ENCODE measurements around the gene TTC6. TPM values are rescaled to one million over a fixed set of nuclear protein-coding genes. Genes with fewer than 3 reads are reported as not detected.

Gene TTC6
- total and polyA plus RNA-seq, 2 of the 4 experiments (the other 2 are of a cell fraction) = under 0.01 to 0.12 TPM

DNA sequence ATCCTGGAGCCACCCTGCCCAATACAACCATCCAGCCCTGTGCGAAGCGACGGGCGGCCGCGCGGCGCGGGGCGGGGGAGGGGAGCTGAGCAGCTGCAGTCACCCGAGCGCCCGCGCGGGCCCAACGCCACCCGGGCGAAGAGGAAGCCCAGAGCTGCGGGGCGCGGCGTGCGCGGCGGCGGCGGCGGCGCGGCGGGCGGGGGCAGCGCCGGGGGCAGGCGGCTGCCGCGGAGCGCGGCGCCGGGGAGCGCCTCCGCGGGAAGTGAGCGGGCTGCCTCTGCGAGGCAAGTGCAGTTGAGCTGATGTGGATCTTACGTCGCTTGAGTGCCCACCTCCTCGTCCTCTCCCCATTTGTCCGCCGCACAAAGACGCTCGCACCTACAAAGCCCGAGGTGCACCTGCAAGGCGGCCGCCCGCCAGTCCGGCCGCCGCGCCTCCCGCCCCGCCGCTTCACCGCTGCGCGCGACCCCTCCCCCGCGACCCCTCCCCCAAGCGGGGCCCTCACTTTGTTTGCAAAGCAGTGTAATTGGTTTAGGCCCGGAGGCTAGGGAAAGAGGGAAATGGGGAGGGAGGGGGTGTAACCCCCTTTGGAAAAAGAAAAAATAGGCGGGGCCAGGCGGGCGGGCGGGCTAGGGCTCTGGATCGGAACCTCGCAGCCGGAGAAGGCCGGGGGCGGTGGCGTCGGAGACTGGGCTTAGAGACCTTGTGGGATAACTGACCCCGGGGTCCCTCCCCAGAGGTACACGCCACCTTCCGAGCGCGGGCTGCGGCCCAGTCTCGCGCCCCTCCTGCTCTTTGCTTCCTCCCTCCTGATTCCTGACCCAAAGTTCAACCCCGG, at the start of gene TTC6, which contains the start of gene FOXA1 (continued):
- TF ChIP-seq, protein P1, sequence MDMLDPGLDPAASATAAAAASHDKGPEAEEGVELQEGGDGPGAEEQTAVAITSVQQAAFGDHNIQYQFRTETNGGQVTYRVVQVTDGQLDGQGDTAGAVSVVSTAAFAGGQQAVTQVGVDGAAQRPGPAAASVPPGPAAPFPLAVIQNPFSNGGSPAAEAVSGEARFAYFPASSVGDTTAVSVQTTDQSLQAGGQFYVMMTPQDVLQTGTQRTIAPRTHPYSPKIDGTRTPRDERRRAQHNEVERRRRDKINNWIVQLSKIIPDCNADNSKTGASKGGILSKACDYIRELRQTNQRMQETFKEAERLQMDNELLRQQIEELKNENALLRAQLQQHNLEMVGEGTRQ (IDR thresholded peaks at IDR 0.05; ENCODE audit: low read depth, low read length) = no peak
- TF ChIP-seq MAFK (IDR thresholded peaks at IDR 0.05; ENCODE audit: low read depth, low read length) = no peak
- TF ChIP-seq, protein P2, sequence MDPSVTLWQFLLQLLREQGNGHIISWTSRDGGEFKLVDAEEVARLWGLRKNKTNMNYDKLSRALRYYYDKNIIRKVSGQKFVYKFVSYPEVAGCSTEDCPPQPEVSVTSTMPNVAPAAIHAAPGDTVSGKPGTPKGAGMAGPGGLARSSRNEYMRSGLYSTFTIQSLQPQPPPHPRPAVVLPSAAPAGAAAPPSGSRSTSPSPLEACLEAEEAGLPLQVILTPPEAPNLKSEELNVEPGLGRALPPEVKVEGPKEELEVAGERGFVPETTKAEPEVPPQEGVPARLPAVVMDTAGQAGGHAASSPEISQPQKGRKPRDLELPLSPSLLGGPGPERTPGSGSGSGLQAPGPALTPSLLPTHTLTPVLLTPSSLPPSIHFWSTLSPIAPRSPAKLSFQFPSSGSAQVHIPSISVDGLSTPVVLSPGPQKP (IDR thresholded peaks at IDR 0.05; ENCODE audit: borderline replicate concordance, low read depth, low read length) = no peak
- no peak for TF ChIP-seq RAD21 (IDR thresholded peaks at IDR 0.05; ENCODE audit: low read length)
- no peak for TF ChIP-seq MXI1 (IDR thresholded peaks at IDR 0.05; ENCODE audit: borderline replicate concordance, low read depth, low read length)
- TF ChIP-seq POLR2A (IDR thresholded peaks at IDR 0.05; ENCODE audit: low read depth, low read length) = no peak
- no peak for TF ChIP-seq NFE2L2 (IDR thresholded peaks at IDR 0.05; ENCODE audit: low read depth, low read length)

Data from IMR-90 (cell line).